HFF-Myc (cell line): ENCODE results near the gene DIMT1.

Experiments
- DNase-seq: peaks from one replicate; pipeline ENCODE4 v3.0.0-alpha.2; 2011; ENCODE audit warnings: low read depth; ENCODE audit errors: extremely low read depth
- H3K4me3 ChIP-seq: replicated peaks from 2 replicates; pipeline ENCODE4 v1.5.1; 2011; ENCODE audit warnings: low read depth, mild to moderate bottlenecking, control low read depth, low read length
- TF ChIP-seq, protein P1 (sequence below): IDR thresholded peaks from 2 replicates; pipeline ENCODE4 v1.5.1; 2012; ENCODE audit warnings: mild to moderate bottlenecking, low read depth, low read length, control low read depth; ENCODE audit errors: missing control alignments

Gene DIMT1

DNA sequence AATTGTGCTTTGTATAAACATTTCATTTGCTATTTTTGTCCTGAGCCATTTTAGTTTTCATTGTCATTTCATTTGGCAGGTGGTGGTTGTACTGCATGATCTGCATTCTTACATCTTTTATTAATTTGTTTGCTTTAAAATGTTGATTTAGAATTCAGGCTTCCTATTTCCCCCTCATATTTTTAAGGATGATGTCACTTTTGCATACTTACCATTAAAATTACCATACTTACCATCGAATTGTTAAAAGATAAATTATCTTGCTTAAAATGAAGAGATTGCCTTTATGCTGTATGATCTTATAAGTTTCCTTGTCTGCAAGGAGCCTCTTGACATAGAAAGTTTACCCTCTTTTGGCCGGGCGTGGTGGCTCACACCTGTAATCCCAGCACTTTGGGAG, 31.1 kb downstream of the DIMT1 start:
- TF ChIP-seq, protein P1, sequence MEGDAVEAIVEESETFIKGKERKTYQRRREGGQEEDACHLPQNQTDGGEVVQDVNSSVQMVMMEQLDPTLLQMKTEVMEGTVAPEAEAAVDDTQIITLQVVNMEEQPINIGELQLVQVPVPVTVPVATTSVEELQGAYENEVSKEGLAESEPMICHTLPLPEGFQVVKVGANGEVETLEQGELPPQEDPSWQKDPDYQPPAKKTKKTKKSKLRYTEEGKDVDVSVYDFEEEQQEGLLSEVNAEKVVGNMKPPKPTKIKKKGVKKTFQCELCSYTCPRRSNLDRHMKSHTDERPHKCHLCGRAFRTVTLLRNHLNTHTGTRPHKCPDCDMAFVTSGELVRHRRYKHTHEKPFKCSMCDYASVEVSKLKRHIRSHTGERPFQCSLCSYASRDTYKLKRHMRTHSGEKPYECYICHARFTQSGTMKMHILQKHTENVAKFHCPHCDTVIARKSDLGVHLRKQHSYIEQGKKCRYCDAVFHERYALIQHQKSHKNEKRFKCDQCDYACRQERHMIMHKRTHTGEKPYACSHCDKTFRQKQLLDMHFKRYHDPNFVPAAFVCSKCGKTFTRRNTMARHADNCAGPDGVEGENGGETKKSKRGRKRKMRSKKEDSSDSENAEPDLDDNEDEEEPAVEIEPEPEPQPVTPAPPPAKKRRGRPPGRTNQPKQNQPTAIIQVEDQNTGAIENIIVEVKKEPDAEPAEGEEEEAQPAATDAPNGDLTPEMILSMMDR, result no peak
- no peak overlapping the region for H3K4me3 ChIP-seq
- no peak for DNase-seq

DNA sequence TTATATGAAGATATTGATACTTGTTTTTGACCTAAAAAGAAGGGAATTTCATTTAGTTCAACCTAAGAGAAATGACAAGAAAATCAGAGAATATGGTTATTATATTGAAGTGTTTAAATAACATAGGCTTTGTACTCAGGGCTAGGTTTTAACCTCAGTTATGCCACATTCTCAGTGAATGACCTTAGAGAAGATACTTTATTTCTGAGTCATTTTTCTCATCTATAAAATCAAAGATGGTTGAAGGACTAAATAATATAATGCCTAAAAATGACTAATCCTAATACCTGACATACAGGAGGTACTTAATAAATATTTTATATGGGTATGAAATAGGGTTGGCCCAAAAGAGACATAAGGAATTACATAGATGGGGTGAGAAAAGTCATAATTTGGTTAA, 32.3 kb downstream of the DIMT1 start:
- TF ChIP-seq, protein P1, result no peak
- DNase-seq, result no peak
- H3K4me3 ChIP-seq, result no peak overlapping the region

DNA sequence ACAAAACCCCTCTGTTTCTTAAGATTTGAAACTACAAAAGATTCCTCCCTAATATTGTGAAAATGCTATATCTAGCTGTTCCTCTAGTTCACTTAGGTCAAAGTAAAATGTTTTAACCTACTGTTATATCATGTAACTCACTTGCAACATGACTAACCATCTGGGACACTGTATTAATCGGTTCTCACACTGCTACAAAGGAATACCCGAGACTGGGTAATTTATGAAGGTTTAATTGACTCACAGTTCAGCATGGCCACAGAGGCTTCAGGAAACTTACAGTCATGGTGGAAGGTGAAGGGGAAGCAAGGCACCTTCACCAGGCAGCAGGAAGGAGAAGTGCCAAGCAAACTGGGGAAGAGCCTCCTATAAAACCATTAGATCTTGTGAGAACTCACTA, 34.7 kb downstream of the DIMT1 start:
- TF ChIP-seq, protein P1, result no peak
- DNase-seq, result no peak

DNA sequence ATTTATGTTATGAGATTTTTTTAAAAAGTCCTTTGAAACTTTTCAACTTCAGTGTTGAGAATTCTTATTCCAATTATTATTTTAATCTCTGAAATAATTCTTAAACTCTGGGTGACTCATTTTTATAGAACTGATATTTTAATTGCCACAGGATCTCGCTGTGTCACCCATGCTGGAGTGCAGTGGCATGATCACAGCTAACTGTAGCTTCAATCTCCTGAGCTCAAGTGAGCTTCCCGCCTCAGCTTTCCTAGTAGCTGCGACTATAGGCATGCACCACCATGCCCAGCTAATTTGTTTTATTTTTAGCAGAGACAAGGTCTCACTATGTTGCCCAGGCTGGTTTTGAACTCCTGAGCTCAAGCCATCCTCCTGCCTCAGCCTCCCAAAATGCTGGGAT, 41.0 kb downstream of the DIMT1 start:
- no peak overlapping the region for H3K4me3 ChIP-seq

More for the DNA sequence above, 34.7 kb downstream of the DIMT1 start:
- no peak overlapping the region for H3K4me3 ChIP-seq

DNA sequence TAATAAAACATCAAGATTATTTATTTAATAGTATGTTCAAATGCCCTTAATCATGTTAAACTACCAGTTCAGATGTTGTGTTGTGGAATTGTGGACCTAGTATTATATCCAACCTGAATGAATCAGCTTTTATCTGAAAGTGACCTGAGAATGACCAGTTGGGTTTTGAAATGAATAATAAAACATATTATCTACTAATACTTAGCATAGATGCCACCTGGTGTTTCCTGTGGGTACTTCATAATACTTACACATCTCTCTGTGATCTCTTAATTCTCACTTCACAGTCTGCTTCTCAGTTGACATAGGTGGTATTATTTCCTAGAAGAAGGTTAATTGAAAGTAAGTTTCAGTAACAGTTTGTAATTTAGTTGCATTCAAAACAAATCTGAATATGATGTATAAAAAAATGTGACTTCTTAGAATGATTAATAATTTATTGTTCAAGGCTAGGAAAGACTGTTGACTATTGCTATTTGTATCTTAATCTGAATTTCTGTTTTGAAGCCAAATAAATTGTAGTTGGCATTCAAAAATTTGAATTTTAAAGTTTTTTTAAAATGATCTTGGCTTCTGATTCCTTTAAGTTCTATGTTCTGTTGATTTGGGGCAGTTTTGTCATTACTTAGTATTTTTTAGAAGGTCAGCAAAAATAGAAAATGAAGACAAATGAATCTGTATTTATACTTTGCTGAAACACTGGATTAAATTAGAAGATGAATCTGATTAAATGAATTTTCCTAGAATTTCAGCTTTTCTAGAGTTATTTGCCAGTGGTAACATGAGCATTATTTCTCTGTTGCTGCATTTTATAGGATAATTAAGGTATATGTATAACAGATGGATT, 49.5 kb downstream of the DIMT1 start:
- H3K4me3 ChIP-seq, result no peak overlapping the region
- peak; percentile 31 for DNase-seq
- TF ChIP-seq, protein P1, result peak; percentile 34

More for the DNA sequence above, 41.0 kb downstream of the DIMT1 start:
- TF ChIP-seq, protein P1, result no peak
- DNase-seq, result no peak

DNA sequence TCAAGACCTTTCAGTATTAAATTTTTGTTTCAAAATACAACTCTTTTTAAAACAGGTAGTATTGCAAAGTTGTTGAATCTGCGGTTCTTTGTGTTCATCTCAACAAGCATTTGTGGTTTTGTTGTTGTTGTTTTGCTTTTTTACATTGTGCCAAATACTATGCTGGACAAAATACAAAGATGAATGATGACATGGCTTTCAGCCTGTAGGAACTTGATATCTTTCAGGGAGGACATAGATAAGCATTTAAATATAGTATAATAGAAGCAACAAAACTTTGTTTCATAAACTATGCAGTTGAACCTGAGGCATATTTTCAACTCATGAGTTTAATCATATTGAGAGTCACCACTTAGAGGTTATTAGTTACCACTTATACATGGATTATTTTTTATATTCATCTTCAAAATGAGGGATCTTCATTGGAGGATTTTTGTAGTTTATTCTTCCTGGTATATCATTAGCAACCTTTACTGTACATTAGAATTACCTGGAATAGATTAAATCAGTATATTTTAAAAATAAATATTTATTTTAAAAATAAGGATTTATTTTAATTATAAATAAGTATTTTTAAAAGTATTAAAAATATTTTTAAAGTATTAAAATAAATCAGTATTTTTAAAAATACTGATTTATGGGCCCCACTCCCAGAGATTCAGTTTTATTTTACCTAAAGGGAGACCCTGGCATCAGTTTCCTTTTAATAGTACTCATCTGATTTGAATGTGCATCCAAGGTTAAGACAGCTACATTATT, 54.8 kb downstream of the DIMT1 start:
- TF ChIP-seq, protein P1, result no peak
- H3K4me3 ChIP-seq, result no peak overlapping the region
- DNase-seq, result no peak
